ENCODE data around the gene P2RY6. TPM values are rescaled to one million over a fixed set of nuclear protein-coding genes. Genes with fewer than 3 reads are reported as not detected.

Gene P2RY6
- total and polyA plus RNA-seq, 5 donors from 2014 or later: not detected

GRCh38 chr11:73288873-73289707 lies 17.0 kb downstream of the P2RY6 start:
- peak; percentile 63 to 70 for ATAC-seq (ENCODE audit: low read depth in 2 of 2)
- Mint-ChIP-seq H3K27me3 (no peaks in the 10 kb centered on the region), H3K4me1 (peaks cover 0 to 6% (median 2%) of the 10 kb centered on the region in 4 donors), H3K9me3 (no peaks in the 10 kb centered on the region), H3K4me3 (no peak overlapping the region), H3K27ac (no peak overlapping the region), H3K36me3 (no peaks in the 10 kb centered on the region)
- H3K36me3 ChIP-seq (ENCODE audit: control insufficient read depth, insufficient read depth, low read length): no peaks in the 10 kb centered on the region
- no peaks in the 10 kb centered on the region for H3K9me3 ChIP-seq (ENCODE audit: control insufficient read depth in 2 of 2, low read length in 2 of 2)
- H3K4me3 ChIP-seq (ENCODE audit: low read depth, low read length): no peak overlapping the region
- peaks cover 5% of the 10 kb centered on the region for H3K4me1 ChIP-seq (ENCODE audit: control insufficient read depth, insufficient read depth, low read length, poor library complexity, severe bottlenecking)
- H3K27me3 ChIP-seq (ENCODE audit: control insufficient read depth, insufficient read depth, low read length): no peaks in the 10 kb centered on the region
- peak; percentile 13 to 43 (median 34) for DNase-seq
- no peak overlapping the region for H3K27ac ChIP-seq (ENCODE audit: insufficient read depth, low read length, poor library complexity, severe bottlenecking)

GRCh38 chr11:73290536-73290935 lies 18.4 kb downstream of the P2RY6 start:
- Histone ChIP-seq H3K4me3 (ENCODE audit: low read depth, low read length) (no peak overlapping the region), H3K27me3 (ENCODE audit: control insufficient read depth, insufficient read depth, low read length) (no peaks in the 10 kb centered on the region), H3K27ac (ENCODE audit: insufficient read depth, low read length, poor library complexity, severe bottlenecking) (no peak overlapping the region), H3K4me1 (ENCODE audit: control insufficient read depth, insufficient read depth, low read length, poor library complexity, severe bottlenecking) (peaks cover 5% of the 10 kb centered on the region), H3K9me3 (ENCODE audit: control insufficient read depth in 2 of 2, low read length in 2 of 2) (no peaks in the 10 kb centered on the region), H3K36me3 (ENCODE audit: control insufficient read depth, insufficient read depth, low read length) (no peaks in the 10 kb centered on the region)
- ATAC-seq (ENCODE audit: low read depth in 2 of 2) (no peak), DNase-seq (no peak)
- Mint-ChIP-seq H3K9me3 (peaks cover 0 to 1% (median 0%) of the 10 kb centered on the region in 7 donors), H3K36me3 (no peaks in the 10 kb centered on the region), H3K4me3 (no peak overlapping the region), H3K27ac (no peak overlapping the region), H3K4me1 (peaks cover 0 to 6% (median 2%) of the 10 kb centered on the region in 4 donors), H3K27me3 (no peaks in the 10 kb centered on the region)

GRCh38 chr11:73291196-73291595 lies 19.1 kb downstream of the P2RY6 start:
- H3K27me3 Mint-ChIP-seq: no peaks in the 10 kb centered on the region
- peaks cover 0 to 1% (median 0%) of the 10 kb centered on the region in 7 donors for H3K9me3 Mint-ChIP-seq
- no peaks in the 10 kb centered on the region for H3K9me3 ChIP-seq (ENCODE audit: control insufficient read depth in 2 of 2, low read length in 2 of 2)
- no peak overlapping the region for H3K27ac ChIP-seq (ENCODE audit: insufficient read depth, low read length, poor library complexity, severe bottlenecking)
- DNase-seq (no peak), ATAC-seq (ENCODE audit: low read depth in 2 of 2) (no peak)
- no peak overlapping the region for H3K4me3 Mint-ChIP-seq
- no peaks in the 10 kb centered on the region for H3K36me3 Mint-ChIP-seq
- H3K4me1 ChIP-seq (ENCODE audit: control insufficient read depth, insufficient read depth, low read length, poor library complexity, severe bottlenecking): peaks cover 5% of the 10 kb centered on the region
- H3K27me3 ChIP-seq (ENCODE audit: control insufficient read depth, insufficient read depth, low read length): no peaks in the 10 kb centered on the region
- H3K4me1 Mint-ChIP-seq: peaks cover 0 to 6% (median 2%) of the 10 kb centered on the region in 4 donors
- H3K27ac Mint-ChIP-seq: no peak overlapping the region
- H3K36me3 ChIP-seq (ENCODE audit: control insufficient read depth, insufficient read depth, low read length): no peaks in the 10 kb centered on the region
- H3K4me3 ChIP-seq (ENCODE audit: low read depth, low read length): no peak overlapping the region

- no peaks in the 10 kb centered on the region for H3K27me3 ChIP-seq (ENCODE audit: control insufficient read depth, insufficient read depth, low read length)
- Mint-ChIP-seq H3K4me1 (peaks cover 0 to 6% (median 2%) of the 10 kb centered on the region in 4 donors), H3K4me3 (no peak overlapping the region), H3K27me3 (no peaks in the 10 kb centered on the region), H3K36me3 (no peaks in the 10 kb centered on the region), H3K27ac (peak overlapping the region in 1 of 3 donors; percentile 62), H3K9me3 (peaks cover 0 to 1% (median 0%) of the 10 kb centered on the region in 7 donors)
- H3K9me3 ChIP-seq (ENCODE audit: control insufficient read depth in 2 of 2, low read length in 2 of 2): no peaks in the 10 kb centered on the region
- no peak overlapping the region for H3K4me3 ChIP-seq (ENCODE audit: low read depth, low read length)
- ATAC-seq (ENCODE audit: low read depth in 2 of 2): no peak
- DNase-seq: no peak
- H3K27ac ChIP-seq (ENCODE audit: insufficient read depth, low read length, poor library complexity, severe bottlenecking): no peak overlapping the region
- peaks cover 5% of the 10 kb centered on the region for H3K4me1 ChIP-seq (ENCODE audit: control insufficient read depth, insufficient read depth, low read length, poor library complexity, severe bottlenecking)
- no peaks in the 10 kb centered on the region for H3K36me3 ChIP-seq (ENCODE audit: control insufficient read depth, insufficient read depth, low read length)
Measured at GRCh38 chr11:73291781-73292524, 19.8 kb downstream of the P2RY6 start.

GRCh38 chr11:73292525-73292894 lies 20.4 kb downstream of the P2RY6 start:
- no peaks in the 10 kb centered on the region for H3K27me3 ChIP-seq (ENCODE audit: control insufficient read depth, insufficient read depth, low read length)
- H3K9me3 ChIP-seq (ENCODE audit: control insufficient read depth in 2 of 2, low read length in 2 of 2): no peaks in the 10 kb centered on the region
- peaks cover 0 to 6% (median 2%) of the 10 kb centered on the region in 4 donors for H3K4me1 Mint-ChIP-seq
- H3K4me1 ChIP-seq (ENCODE audit: control insufficient read depth, insufficient read depth, low read length, poor library complexity, severe bottlenecking): peaks cover 5% of the 10 kb centered on the region
- H3K36me3 ChIP-seq (ENCODE audit: control insufficient read depth, insufficient read depth, low read length): no peaks in the 10 kb centered on the region
- H3K27ac ChIP-seq (ENCODE audit: insufficient read depth, low read length, poor library complexity, severe bottlenecking): no peak overlapping the region
- DNase-seq: no peak
- ATAC-seq (ENCODE audit: low read depth in 2 of 2): no peak
- no peak overlapping the region for H3K4me3 ChIP-seq (ENCODE audit: low read depth, low read length)
- H3K27me3 Mint-ChIP-seq: no peaks in the 10 kb centered on the region
- peak overlapping the region in 1 of 3 donors; percentile 62 for H3K27ac Mint-ChIP-seq
- no peak overlapping the region for H3K4me3 Mint-ChIP-seq
- H3K9me3 Mint-ChIP-seq: peaks cover 0 to 1% (median 0%) of the 10 kb centered on the region in 7 donors
- H3K36me3 Mint-ChIP-seq: no peaks in the 10 kb centered on the region

GRCh38 chr11:73293356-73293936 lies 21.3 kb downstream of the P2RY6 start:
- Histone ChIP-seq H3K27me3 (ENCODE audit: control insufficient read depth, insufficient read depth, low read length) (no peaks in the 10 kb centered on the region), H3K27ac (ENCODE audit: insufficient read depth, low read length, poor library complexity, severe bottlenecking) (no peak overlapping the region), H3K4me1 (ENCODE audit: control insufficient read depth, insufficient read depth, low read length, poor library complexity, severe bottlenecking) (peaks cover 5% of the 10 kb centered on the region), H3K9me3 (ENCODE audit: control insufficient read depth in 2 of 2, low read length in 2 of 2) (no peaks in the 10 kb centered on the region), H3K4me3 (ENCODE audit: low read depth, low read length) (no peak overlapping the region), H3K36me3 (ENCODE audit: control insufficient read depth, insufficient read depth, low read length) (no peaks in the 10 kb centered on the region)
- DNase-seq (no peak), ATAC-seq (ENCODE audit: low read depth in 2 of 2) (no peak)
- no peak overlapping the region for H3K27ac Mint-ChIP-seq
- no peak overlapping the region for H3K4me3 Mint-ChIP-seq
- H3K4me1 Mint-ChIP-seq: peaks cover 0 to 6% (median 2%) of the 10 kb centered on the region in 4 donors
- peaks cover 0 to 1% (median 0%) of the 10 kb centered on the region in 7 donors for H3K9me3 Mint-ChIP-seq
- H3K27me3 Mint-ChIP-seq: peaks cover 5% of the 10 kb centered on the region
- no peaks in the 10 kb centered on the region for H3K36me3 Mint-ChIP-seq

GRCh38 chr11:73294604-73295003 lies 22.5 kb downstream of the P2RY6 start:
- H3K27me3 ChIP-seq (ENCODE audit: control insufficient read depth, insufficient read depth, low read length): no peaks in the 10 kb centered on the region
- no peak overlapping the region for H3K4me3 ChIP-seq (ENCODE audit: low read depth, low read length)
- no peak for ATAC-seq (ENCODE audit: low read depth in 2 of 2)
- Mint-ChIP-seq H3K27ac (peak overlapping the region in 1 of 3 donors; percentile 60), H3K27me3 (peaks cover 5% of the 10 kb centered on the region), H3K9me3 (peaks cover 0 to 1% (median 0%) of the 10 kb centered on the region in 7 donors), H3K4me3 (no peak overlapping the region), H3K4me1 (no peaks in the 10 kb centered on the region), H3K36me3 (no peaks in the 10 kb centered on the region)
- no peaks in the 10 kb centered on the region for H3K9me3 ChIP-seq (ENCODE audit: control insufficient read depth in 2 of 2, low read length in 2 of 2)
- DNase-seq: no peak
- no peak overlapping the region for H3K27ac ChIP-seq (ENCODE audit: insufficient read depth, low read length, poor library complexity, severe bottlenecking)
- no peaks in the 10 kb centered on the region for H3K36me3 ChIP-seq (ENCODE audit: control insufficient read depth, insufficient read depth, low read length)
- no peaks in the 10 kb centered on the region for H3K4me1 ChIP-seq (ENCODE audit: control insufficient read depth, insufficient read depth, low read length, poor library complexity, severe bottlenecking)
